ENCODE data around the gene SVIL.

DNA sequence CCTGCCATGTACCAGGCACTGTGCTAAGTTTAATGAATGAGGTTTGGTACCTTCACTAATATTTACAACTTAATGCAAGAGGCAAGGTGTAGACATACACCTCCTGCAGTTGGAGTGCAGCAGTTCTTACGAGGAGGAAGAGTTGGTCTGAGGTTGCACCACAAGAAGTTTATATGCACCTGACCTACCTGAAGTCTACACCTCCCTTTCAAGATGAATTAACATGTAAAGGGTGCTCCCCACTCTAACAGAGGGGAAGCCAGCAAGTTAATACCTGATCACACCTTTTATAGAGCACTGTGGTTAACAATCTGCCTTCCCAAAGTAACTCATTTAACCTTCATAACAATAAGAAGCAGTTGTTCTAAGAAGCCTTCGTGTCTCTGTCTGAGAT is 225.9 kb downstream of the SVIL start:
- no peak for TF ChIP-seq EZH2 (IDR thresholded peaks at IDR 0.05; ENCODE audit: low read depth)
- no peak for TF ChIP-seq CTCF (conservative IDR thresholded peaks at IDR 0.05)
